ENCODE measurements around the gene APOL3. TPM values are rescaled to one million over a fixed set of nuclear protein-coding genes. Genes with fewer than 3 reads are reported as not detected.
A peak's percentile ranks its signal among the peaks of the same experiment; 100 is the strongest.

Gene APOL3
- total and polyA plus RNA-seq, 2 of the 13 experiments (the other 11 are each of a cell fraction or from before 2014, with no cell fraction given) = 3.8 to 5.4 TPM

DNA sequence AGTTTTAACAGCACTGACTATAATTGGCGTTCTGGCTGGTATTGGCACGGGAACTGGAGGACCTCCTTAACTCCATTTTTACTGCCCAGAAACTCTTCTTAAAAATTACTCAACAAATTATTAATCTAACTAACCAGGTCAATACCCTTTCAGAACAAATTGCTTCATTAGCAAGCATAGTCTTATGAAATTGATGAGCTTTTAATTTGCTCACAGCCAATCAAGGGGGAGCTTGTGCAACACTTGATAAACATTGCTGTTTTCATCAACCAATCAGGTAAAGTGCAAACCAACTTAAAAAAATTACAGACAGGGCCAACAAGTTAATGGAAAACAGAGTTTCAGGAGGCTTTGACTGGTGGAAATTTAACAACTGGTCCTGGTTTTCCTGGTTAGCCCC lies 4.6 kb upstream of the APOL3 start (continued):
- TF ChIP-seq CEBPB (IDR thresholded peaks at IDR 0.05; ENCODE audit: borderline replicate concordance, low read depth, low read length) (peak; percentile 68; the same call in 1 of the 2 replicates), ZNF354B (CRISPR knock-in tag; IDR thresholded peaks at IDR 0.05) (no peak), ZNF850 (CRISPR knock-in tag; conservative IDR thresholded peaks at IDR 0.05) (no peak), PAX8 (CRISPR knock-in tag; IDR thresholded peaks at IDR 0.05; ENCODE audit: borderline replicate concordance) (no peak), MAFK (conservative IDR thresholded peaks at IDR 0.05 in 1 of 2, IDR thresholded peaks at IDR 0.05 in 1 of 2; ENCODE audit: low read length in 2 of 2) (0 out of 4 replicates have a peak, but pooled peaks of 1 of the 2 experiments have one; percentile 5)
- TF ChIP-seq, protein P1, sequence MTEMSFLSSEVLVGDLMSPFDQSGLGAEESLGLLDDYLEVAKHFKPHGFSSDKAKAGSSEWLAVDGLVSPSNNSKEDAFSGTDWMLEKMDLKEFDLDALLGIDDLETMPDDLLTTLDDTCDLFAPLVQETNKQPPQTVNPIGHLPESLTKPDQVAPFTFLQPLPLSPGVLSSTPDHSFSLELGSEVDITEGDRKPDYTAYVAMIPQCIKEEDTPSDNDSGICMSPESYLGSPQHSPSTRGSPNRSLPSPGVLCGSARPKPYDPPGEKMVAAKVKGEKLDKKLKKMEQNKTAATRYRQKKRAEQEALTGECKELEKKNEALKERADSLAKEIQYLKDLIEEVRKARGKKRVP (CRISPR knock-in tag; IDR thresholded peaks at IDR 0.05) = peak in 1 of 2 experiments; percentile 44; a peak in 2 of 4 replicates
- TF ChIP-seq, protein P2, sequence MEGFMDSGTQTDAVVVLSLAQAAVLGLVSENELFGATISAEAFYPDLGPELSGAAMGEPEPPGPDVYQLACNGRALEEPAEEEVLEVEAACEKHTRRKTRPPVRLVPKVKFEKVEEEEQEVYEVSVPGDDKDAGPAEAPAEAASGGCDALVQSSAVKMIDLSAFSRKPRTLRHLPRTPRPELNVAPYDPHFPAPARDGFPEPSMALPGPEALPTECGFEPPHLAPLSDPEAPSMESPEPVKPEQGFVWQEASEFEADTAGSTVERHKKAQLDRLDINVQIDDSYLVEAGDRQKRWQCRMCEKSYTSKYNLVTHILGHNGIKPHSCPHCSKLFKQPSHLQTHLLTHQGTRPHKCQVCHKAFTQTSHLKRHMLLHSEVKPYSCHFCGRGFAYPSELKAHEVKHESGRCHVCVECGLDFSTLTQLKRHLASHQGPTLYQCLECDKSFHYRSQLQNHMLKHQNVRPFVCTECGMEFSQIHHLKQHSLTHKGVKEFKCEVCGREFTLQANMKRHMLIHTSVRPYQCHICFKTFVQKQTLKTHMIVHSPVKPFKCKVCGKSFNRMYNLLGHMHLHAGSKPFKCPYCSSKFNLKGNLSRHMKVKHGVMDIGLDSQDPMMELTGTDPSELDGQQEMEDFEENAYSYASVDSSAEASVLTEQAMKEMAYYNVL (CRISPR knock-in tag; IDR thresholded peaks at IDR 0.05; ENCODE audit: borderline replicate concordance) = no peak
- TF ChIP-seq, protein P3, sequence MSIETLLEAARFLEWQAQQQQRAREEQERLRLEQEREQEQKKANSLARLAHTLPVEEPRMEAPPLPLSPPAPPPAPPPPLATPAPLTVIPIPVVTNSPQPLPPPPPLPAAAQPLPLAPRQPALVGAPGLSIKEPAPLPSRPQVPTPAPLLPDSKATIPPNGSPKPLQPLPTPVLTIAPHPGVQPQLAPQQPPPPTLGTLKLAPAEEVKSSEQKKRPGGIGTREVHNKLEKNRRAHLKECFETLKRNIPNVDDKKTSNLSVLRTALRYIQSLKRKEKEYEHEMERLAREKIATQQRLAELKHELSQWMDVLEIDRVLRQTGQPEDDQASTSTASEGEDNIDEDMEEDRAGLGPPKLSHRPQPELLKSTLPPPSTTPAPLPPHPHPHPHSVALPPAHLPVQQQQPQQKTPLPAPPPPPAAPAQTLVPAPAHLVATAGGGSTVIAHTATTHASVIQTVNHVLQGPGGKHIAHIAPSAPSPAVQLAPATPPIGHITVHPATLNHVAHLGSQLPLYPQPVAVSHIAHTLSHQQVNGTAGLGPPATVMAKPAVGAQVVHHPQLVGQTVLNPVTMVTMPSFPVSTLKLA (IDR thresholded peaks at IDR 0.05) = no peak

Measured in HepG2 (cell line).